ENCODE results near the gene LHPP. TPM values are rescaled to one million over a fixed set of nuclear protein-coding genes. Genes with fewer than 3 reads are reported as not detected.

Gene LHPP
- total RNA-seq, 1 donor from 2014 or later, result 15.3 TPM

DNA sequence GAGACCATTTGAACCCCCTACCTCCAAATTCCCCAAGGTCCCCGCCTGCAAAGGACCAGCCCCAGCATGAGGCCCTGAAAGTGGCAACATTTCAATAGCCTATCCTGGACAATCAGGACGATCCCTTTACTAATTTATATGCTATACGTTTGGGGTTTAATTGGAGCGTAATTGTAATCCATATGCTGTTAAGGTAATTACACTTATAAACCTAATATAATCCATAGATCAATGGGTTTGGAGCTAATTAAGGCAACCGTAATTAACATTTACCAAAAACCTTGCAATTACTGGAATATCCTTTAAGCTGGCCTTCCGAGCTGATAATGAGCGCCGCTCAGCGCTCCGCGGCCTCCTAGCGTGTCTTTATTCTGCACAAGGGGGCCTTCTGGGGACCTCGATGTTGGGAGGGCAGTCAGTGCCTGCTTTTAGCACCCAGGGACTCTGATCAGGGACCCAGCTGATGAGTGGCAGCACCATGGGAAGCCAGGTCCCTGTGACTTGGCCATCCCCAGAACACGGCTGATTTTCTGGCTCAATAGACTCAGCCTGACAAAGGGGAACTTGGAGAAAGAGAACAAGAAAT, 91.2 kb downstream of the LHPP start:
- Mint-ChIP-seq H3K4me3 (ENCODE audit: unreplicated experiment) (no peak overlapping the region), H3K36me3 (ENCODE audit: low read depth) (no peaks in the 10 kb centered on the region), H3K9me3 (ENCODE audit: low read depth) (no peaks in the 10 kb centered on the region), H3K27me3 (ENCODE audit: low read depth) (no peaks in the 10 kb centered on the region), H3K4me1 (ENCODE audit: low read depth) (peaks cover 2% of the 10 kb centered on the region), H3K27ac (ENCODE audit: unreplicated experiment) (no peak overlapping the region)
- DNase-seq (ENCODE audit: low spot score), result no peak
- TF ChIP-seq CTCF (IDR thresholded peaks at IDR 0.05), result no peak

DNA sequence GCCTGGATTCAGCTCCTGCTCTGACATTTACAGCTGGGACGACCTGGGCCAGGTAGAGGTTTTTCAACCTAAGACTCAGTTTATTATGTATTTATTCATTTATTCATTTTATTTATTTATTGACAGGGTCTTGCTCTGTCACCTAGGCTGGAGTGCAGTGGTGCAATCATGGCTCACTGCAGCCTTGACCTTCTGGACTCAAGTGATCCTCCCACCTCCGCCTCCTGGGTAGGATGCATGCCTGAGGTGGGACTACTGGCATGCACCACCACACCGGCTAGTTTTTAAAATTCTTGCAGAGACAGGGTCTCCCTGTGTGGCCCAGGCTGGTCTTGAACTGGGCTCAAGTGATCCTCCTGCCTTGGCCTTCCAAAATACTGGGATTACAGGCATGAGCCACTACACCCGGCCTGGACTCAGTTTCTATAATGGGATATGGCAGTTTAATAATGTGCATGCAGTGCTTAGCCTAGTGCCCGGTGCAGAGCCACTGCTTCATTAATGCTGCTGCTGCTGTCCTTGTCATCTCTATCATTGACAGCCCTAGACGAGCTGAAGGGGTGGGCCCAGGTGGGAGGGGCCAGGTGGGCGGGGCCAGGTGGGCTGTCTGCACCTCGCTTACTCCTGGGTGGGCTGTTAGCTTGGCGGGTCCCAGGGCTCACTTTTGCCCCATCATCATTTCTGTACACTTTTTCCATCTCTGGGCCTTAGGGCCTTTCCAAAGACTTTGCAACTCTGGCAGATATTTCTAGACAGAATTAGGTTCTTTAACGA, 92.6 kb downstream of the LHPP start:
- Mint-ChIP-seq H3K27me3 (ENCODE audit: low read depth) (no peaks in the 10 kb centered on the region), H3K36me3 (ENCODE audit: low read depth) (no peaks in the 10 kb centered on the region), H3K9me3 (ENCODE audit: low read depth) (no peaks in the 10 kb centered on the region), H3K4me1 (ENCODE audit: low read depth) (peaks cover 10% of the 10 kb centered on the region), H3K4me3 (ENCODE audit: unreplicated experiment) (no peak overlapping the region), H3K27ac (ENCODE audit: unreplicated experiment) (no peak overlapping the region)
- no peak for DNase-seq (ENCODE audit: low spot score)
- no peak for TF ChIP-seq CTCF (IDR thresholded peaks at IDR 0.05)

DNA sequence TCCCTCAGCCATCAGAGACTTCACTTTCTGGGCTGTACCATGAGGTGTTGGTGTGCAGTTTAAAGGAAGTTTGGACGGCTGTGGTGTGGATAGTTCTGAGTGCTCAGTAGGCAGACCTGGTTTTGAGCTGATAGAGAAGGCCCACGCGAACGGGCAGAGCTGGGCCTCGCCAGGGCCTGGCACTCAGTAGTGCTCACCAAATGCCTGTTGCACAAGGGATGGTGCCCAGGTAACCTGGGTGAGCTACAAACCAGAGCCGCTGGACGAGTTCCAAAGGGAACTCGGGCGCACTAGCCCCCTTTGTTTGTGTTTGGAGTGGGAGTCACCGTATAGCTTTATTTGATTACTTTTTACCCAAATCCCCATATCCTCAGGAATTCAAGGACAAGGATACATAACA, 95.5 kb downstream of the LHPP start:
- no peak for TF ChIP-seq CTCF (IDR thresholded peaks at IDR 0.05)
- peak; percentile 59 for DNase-seq (ENCODE audit: low spot score)
- H3K4me3 Mint-ChIP-seq (ENCODE audit: unreplicated experiment), result no peak overlapping the region
- H3K4me1 Mint-ChIP-seq (ENCODE audit: low read depth), result peaks cover 37% of the 10 kb centered on the region
- H3K36me3 Mint-ChIP-seq (ENCODE audit: low read depth), result no peaks in the 10 kb centered on the region
- no peaks in the 10 kb centered on the region for H3K27me3 Mint-ChIP-seq (ENCODE audit: low read depth)
- H3K9me3 Mint-ChIP-seq (ENCODE audit: low read depth), result peaks cover 5% of the 10 kb centered on the region
- no peak overlapping the region for H3K27ac Mint-ChIP-seq (ENCODE audit: unreplicated experiment)

DNA sequence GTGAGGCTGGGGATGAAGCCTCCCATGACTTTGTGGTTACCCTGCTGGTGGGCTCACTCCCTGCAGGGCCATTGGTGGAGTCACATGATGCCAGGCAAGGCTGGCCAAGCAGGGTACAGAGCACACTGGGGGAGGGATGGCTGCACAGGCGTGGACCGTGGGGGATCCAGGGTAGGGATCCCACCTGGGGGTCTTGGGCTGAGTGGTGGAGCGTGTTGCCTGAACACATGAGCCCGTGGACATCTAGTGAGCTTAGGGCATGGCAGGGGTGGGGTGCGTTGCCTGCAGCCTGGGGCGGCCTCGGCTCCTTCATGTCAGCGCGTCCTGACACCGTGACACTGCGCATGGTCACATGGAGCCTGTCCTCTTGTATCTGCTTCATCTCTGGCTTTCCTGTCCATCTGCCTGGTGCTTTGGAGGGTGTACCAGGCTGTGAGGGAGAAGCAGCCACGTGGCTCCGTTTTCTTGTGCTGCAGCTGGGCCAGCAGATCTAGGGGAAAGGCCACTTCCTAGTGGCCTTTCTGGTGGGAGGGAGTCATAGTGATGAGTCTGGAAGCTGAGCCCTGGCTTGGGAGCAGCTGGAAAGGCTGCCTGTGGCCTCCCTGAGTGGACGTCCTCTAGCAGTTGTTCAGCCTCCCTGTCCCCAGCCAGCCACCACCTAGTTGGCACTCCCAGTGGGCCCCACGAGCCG, 96.2 kb downstream of the LHPP start:
- no peaks in the 10 kb centered on the region for H3K27me3 Mint-ChIP-seq (ENCODE audit: low read depth)
- no peak overlapping the region for H3K4me3 Mint-ChIP-seq (ENCODE audit: unreplicated experiment)
- peaks cover 43% of the 10 kb centered on the region for H3K4me1 Mint-ChIP-seq (ENCODE audit: low read depth)
- H3K36me3 Mint-ChIP-seq (ENCODE audit: low read depth), result no peaks in the 10 kb centered on the region
- H3K27ac Mint-ChIP-seq (ENCODE audit: unreplicated experiment), result no peak overlapping the region
- peaks cover 5% of the 10 kb centered on the region for H3K9me3 Mint-ChIP-seq (ENCODE audit: low read depth)
- no peak for TF ChIP-seq CTCF (IDR thresholded peaks at IDR 0.05)
- DNase-seq (ENCODE audit: low spot score), result peak; percentile 77
